A673 (cell line): ENCODE results near the gene STK11. TPM values are rescaled to one million over a fixed set of nuclear protein-coding genes. Genes with fewer than 3 reads are reported as not detected.
"Not testable (repeated sequence)": the region's sequence is repeated elsewhere in the genome, so short reads cannot be mapped to it uniquely, and the experiment has no call there.

Experiments
- BruUV-seq: library from RNA; stranded (reverse); fragments of 400-500 nt; replicated peaks from 2 replicates; lab custom pipeline; 2021; lab: Mats Ljungman, UMichigan
- CTCF ChIA-PET: fragments of 300-600 bp; sonication (Branson Sonifier 250); formaldehyde crosslinking; loops from one replicate; lab custom pipeline; 2022; ENCODE audit warnings: antibody characterized with exemption; lab: Charles Lee
- POLR2A ChIA-PET: fragments of 300-600 bp; sonication (Branson Sonifier 250); formaldehyde crosslinking; loops from one replicate; lab custom pipeline; 2022; ENCODE audit warnings: antibody characterized with exemption; ENCODE audit not compliant: low non-redundant PET; lab: Charles Lee
- DNase-seq: peaks from one replicate; pipeline ENCODE4 v3.0.0-alpha.2; 2015; ENCODE audit warnings: low spot score
- H3K27ac ChIP-seq: fragments of 200-600 bp; sonication (generic); 2 replicates; pipeline ENCODE4 v1.5.1; 2016; ENCODE audit warnings: mixed run types, low read depth, mild to moderate bottlenecking, mixed read lengths, antibody characterized with exemption, low read length; ENCODE audit not compliant: poor library complexity, severe bottlenecking
- H3K27me3 ChIP-seq: fragments of 200-600 bp; sonication (generic); replicated peaks from 2 replicates; pipeline ENCODE4 v1.6.1; 2017; ENCODE audit warnings: mixed run types, low read depth, mild to moderate bottlenecking, mixed read lengths, antibody characterized with exemption, low read length; ENCODE audit not compliant: insufficient read depth, poor library complexity
- H3K36me3 ChIP-seq: fragments of 200-600 bp; sonication (generic); 2 replicates; pipeline ENCODE4 v1.6.1; 2016; ENCODE audit warnings: mixed run types, mild to moderate bottlenecking, mixed read lengths, antibody characterized with exemption, low read length; ENCODE audit not compliant: insufficient read depth, poor library complexity, severe bottlenecking
- H3K4me1 ChIP-seq: fragments of 200-600 bp; sonication (generic); 2 replicates; pipeline ENCODE4 v1.6.1; 2017; ENCODE audit warnings: mixed run types, mild to moderate bottlenecking, mixed read lengths, antibody characterized with exemption, low read length; ENCODE audit not compliant: insufficient read depth, poor library complexity, severe bottlenecking
- H3K4me3 ChIP-seq: fragments of 200-600 bp; sonication (generic); 2 replicates; pipeline ENCODE4 v1.5.1; 2016; ENCODE audit warnings: low read depth, mixed run types, mild to moderate bottlenecking, mixed read lengths, low read length; ENCODE audit not compliant: poor library complexity, severe bottlenecking
- H3K9me3 ChIP-seq: fragments of 200-600 bp; sonication (generic); 2 replicates; pipeline ENCODE4 v1.6.1; 2016; ENCODE audit warnings: mixed run types, low read depth, mild to moderate bottlenecking, mixed read lengths, antibody characterized with exemption, low read length; ENCODE audit not compliant: poor library complexity, severe bottlenecking
- CTCF ChIP-seq: fragments of 300-800, 200-600 bp; sonication (generic); conservative IDR thresholded peaks from 2 replicates; pipeline ENCODE4 v1.5.1; 2017; ENCODE audit warnings: low read depth, mild to moderate bottlenecking, antibody characterized with exemption, low read length, moderate library complexity, mixed read lengths
- EZH2 ChIP-seq: fragments of 200-600 bp; sonication (generic); IDR thresholded peaks from 2 replicates; pipeline ENCODE4 v1.6.1; 2017; ENCODE audit warnings: borderline replicate concordance, low read depth, mild to moderate bottlenecking, mixed read lengths, antibody characterized with exemption, low read length; ENCODE audit not compliant: poor library complexity, severe bottlenecking
- intact Hi-C: fragments of 100-400 bp; cut with micrococcal nuclease; formaldehyde crosslinking; loops from one replicate; pipeline ENCODE4 v1.10.0; 2022; ENCODE audit not compliant: unreplicated experiment
- total RNA-seq: library from RNA; stranded (reverse); gene quantifications from 2 replicates; pipeline ENCODE4 v1.2.3, GENCODE V29; 2021

Gene STK11
- total RNA-seq, 1 experiment from 2014 or later, result 64.9 TPM

DNA sequence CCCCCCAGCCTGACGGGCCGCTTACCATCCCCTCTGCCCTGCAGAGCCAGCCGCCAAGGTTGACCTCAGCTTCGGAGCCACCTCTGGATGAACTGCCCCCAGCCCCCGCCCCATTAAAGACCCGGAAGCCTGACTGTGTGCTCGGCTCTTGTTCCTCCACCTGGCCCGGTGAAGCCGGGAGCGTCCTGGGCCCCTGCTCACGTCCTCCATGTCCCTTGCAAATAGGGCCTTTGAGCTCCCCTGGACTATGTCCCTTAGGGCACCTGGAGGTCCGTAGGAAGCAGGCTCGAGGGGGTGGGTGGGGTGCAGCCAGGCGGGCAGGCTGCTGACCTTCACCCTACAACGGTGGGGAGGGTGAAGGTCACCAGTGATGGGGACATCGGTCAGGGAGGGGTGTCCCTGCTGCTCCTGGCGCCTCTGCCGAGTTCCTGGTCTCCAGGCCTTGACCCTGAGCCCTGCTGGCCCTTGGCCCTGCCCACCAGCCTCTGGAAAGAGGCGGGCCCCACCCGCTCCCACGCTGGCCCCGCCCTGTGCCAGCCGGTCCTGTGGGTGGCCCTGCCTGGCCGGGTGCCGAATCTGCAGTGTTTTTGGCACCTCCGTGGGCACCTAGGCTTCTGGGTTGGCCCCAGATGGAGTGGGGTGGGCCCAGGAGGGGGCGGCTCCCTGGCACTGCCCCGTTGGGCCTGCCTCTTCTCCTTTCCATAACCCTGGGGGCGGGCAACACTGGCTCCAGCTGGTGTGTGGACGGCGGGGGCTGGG is 39.3 kb downstream of the STK11 start:
- H3K9me3 ChIP-seq, result no peaks in the 10 kb centered on the region
- peak overlapping the region; percentile 11 for H3K4me3 ChIP-seq
- H3K27me3 ChIP-seq, result no peaks in the 10 kb centered on the region
- POLR2A ChIA-PET, result interaction anchor here (0.6 to 2.3 kb wide), 4 partner anchors 8 to 24 kb away, joined by 3 to 36 read pairs (median 9); partner anchors contain the start of gene CIRBP
- TF ChIP-seq EZH2, result no peak
- TF ChIP-seq CTCF, result no peak
- intact Hi-C loops, result loop anchor here (5.0 to 10.0 kb wide), 3 partner anchors 220 to 380 kb away; partner anchors contain the start of genes CNN2, RNU6-2 and TMEM259
- CTCF ChIA-PET, result interaction anchor here (0.5 to 1.8 kb wide), 21 partner anchors 8 to 389 kb away, joined by 3 to 149 read pairs (median 4); partner anchors contain the start of genes CIRBP, FAM174C and WDR18
- peak overlapping the region; percentile 77 for H3K27ac ChIP-seq
- BruUV-seq, result no TSS peak
- peaks cover 7% of the 10 kb centered on the region for H3K36me3 ChIP-seq
- H3K4me1 ChIP-seq, result peaks cover 33% of the 10 kb centered on the region
- no peak for DNase-seq

DNA sequence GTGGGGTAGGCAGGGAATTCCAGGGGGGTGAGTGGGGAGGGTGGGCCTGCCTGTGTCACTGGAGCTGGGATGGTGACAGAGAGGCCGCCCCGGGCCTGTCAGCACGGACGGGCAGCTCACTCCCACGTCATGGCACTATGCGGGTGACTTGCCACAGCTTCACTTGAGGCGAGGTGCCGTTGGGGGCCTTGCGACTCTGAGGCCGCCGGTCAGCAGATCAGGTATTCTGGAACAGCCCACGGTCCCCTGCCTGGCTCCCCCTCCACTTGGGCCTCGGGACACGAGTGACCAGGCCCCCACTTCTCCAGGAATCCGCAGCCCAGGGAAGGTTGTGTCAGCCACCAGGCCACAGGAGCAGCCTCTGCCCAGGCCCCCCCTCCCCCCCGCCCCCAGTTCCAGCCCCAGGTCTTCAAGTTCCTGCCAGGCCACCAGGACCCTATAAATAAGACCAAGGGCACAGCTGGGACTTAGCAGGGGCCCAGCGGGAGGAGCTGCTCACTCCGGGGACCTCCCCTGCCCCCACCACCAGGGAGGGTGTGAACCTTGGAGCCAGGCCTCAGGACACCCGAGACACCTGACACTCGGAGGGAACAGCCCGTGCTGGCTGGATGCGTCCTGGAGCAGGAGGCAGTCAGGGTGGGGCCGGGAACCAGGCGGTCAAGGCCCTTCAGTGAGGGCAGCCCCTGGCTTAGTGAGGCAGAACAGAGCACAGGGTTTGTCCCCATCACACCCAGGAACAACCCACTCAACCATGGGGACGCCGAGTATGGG is 40.1 kb downstream of the STK11 start:
- ChIA-PET CTCF (no interaction called here), POLR2A (interaction anchor here (2.3 kb wide), 1 partner anchor 24 kb away, joined by 36 read pairs; the partner anchor contains the start of gene CIRBP)
- H3K27me3 ChIP-seq, result no peaks in the 10 kb centered on the region
- peaks cover 7% of the 10 kb centered on the region for H3K36me3 ChIP-seq
- TF ChIP-seq EZH2 (no peak), CTCF (no peak)
- no peaks in the 10 kb centered on the region for H3K9me3 ChIP-seq
- peaks cover 31% of the 10 kb centered on the region for H3K4me1 ChIP-seq
- no peak for DNase-seq
- intact Hi-C loops, result loop anchor here (10.0 kb wide), 2 partner anchors 221 to 381 kb away; partner anchors contain the start of genes CNN2, RNU6-2 and TMEM259
- no peak overlapping the region for H3K4me3 ChIP-seq
- BruUV-seq, result no TSS peak
- peak overlapping the region; percentile 77 for H3K27ac ChIP-seq

GRCh38 chr19:1246265-1247087 is 40.9 kb downstream of the STK11 start:
- POLR2A ChIA-PET, BruUV-seq, H3K9me3 ChIP-seq, H3K27me3 ChIP-seq, H3K4me3 ChIP-seq, DNase-seq, H3K27ac ChIP-seq, H3K36me3 ChIP-seq: not testable (repeated sequence)
- CTCF ChIA-PET, result interaction anchor here (0.6 to 0.7 kb wide), 3 partner anchors 11 to 115 kb away, joined by 4 to 6 read pairs (median 5); no protein-coding TSS in a partner anchor
- intact Hi-C loops, result loop anchor here (10.0 kb wide), 2 partner anchors 222 to 382 kb away; partner anchors contain the start of genes CNN2, RNU6-2 and TMEM259
- H3K4me1 ChIP-seq, result peaks cover 31% of the 10 kb centered on the region
